GM18507 (cell line): ENCODE data around the gene DDX28.
A peak's percentile ranks its signal among the peaks of the same experiment; 100 is the strongest.

Experiments
- DNase-seq: peaks from one replicate; pipeline ENCODE4 v3.0.0; 2011; ENCODE audit warnings: low read depth; ENCODE audit not compliant: insufficient read length; ENCODE audit errors: extremely low spot score
- FAIRE-seq: peaks from 2 replicates; lab custom pipeline; 2011; peaks lifted over from hg19 to GRCh38; lab: Jason Lieb, UNC

Gene DDX28, protein sequence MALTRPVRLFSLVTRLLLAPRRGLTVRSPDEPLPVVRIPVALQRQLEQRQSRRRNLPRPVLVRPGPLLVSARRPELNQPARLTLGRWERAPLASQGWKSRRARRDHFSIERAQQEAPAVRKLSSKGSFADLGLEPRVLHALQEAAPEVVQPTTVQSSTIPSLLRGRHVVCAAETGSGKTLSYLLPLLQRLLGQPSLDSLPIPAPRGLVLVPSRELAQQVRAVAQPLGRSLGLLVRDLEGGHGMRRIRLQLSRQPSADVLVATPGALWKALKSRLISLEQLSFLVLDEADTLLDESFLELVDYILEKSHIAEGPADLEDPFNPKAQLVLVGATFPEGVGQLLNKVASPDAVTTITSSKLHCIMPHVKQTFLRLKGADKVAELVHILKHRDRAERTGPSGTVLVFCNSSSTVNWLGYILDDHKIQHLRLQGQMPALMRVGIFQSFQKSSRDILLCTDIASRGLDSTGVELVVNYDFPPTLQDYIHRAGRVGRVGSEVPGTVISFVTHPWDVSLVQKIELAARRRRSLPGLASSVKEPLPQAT

GRCh38 chr16:68022728-68023537 is at the start of gene DDX28, which contains the start of gene DUS2:
Gene DDX28, minus strand, starts transcription at chr16:68023232. Its CDS starts 30 bp downstream, at chr16:68023202.
Gene DUS2, plus strand, starts transcription at chr16:68023284. Its CDS starts 14,740 bp downstream, at chr16:68038024.
- FAIRE-seq: peak; percentile 70
- peak; percentile 82 for DNase-seq

DNA sequence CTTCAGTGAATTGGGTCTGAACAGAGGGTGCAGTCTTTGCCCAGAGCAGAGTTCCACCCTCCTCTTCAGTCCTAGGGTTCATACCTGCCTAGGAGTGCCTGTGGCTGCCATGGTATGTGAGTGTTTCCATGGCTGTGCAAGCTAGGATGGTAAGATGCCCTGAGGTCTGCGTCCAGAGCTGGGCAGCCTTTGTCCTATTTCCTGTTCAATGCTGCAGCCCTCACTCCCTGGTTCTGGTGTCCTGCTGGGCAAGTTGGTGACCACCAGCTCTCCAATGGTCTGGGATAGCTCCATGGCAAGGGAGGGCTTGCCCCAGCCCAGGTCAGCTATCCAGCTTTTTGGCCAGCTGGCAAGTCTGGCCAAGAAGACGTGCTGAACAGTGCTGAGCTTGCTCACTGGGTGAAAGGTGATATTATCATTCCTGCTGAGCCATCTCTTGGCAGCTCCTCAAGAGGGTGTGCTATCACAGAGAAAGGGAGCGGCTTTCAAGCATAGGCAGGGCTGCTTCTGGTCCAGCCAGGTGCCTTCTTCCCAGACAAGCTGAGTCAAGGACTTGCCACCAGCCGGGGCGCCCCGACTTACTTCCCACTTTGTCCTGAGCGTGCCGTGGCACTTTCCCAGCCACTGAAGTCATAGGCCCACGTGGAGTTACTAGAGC is 49.1 kb upstream of the DDX28 start:
- no peak for FAIRE-seq
- no peak for DNase-seq

- FAIRE-seq (no peak), DNase-seq (no peak)
Observed at GRCh38 chr16:68071518-68071901, 48.5 kb upstream of the DDX28 start.

- peak; percentile 95 for FAIRE-seq
Observed at GRCh38 chr16:68070806-68071517, 47.9 kb upstream of the DDX28 start.

DNA sequence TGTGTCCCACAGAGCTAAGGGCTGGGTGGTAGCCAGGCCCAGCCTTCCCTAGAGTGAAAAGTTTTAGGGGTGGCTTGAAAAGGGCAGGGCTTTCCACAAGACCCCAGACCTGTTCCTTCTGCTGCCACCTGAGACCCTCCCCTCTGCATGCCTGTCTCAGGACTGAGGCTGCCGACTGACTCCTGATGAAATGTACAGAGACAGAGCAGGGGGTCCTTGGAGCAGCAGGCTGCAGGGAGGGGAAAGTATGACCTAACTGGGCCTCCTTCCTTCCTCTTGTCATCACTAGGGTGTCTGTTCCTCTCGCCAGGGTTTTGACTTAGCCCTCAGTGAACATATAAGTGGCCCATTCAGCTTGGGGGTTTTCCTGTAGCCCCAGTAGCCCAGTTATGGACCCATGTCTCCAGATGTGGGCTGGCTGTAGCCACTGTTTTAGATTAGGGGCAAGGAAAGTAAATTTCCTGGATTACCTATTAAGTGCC is 47.3 kb upstream of the DDX28 start:
- FAIRE-seq (no peak), DNase-seq (no peak)

More at GRCh38 chr16:68070806-68071517, 47.9 kb upstream of the DDX28 start:
- DNase-seq: peak; percentile 17

GRCh38 chr16:68069511-68070248 is 46.6 kb upstream of the DDX28 start:
- DNase-seq: no peak

GRCh38 chr16:68068926-68069325 is 45.9 kb upstream of the DDX28 start:
- FAIRE-seq (no peak), DNase-seq (no peak)

More at GRCh38 chr16:68069511-68070248, 46.6 kb upstream of the DDX28 start:
- FAIRE-seq: no peak

DNA sequence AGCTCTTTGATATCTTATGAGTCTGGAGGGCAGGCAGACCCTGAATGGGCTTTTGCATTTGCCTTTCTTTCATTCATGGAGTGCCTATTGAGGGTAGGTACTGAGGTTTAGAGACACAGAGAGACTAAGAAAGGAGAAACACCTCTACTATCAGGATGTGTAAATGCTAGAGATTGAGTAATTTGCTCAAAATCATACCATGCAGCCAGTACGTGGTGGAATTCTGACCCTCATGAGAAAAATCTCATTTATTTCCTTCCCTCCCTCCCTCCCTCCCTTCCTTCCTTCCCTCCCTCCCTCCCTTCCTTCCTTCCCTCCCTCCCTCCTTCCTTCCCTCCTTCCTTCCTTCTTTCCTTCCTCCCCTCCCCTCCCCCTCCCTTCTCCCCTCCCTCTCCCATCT is 43.7 kb upstream of the DDX28 start:
- DNase-seq (no peak), FAIRE-seq (no peak)

DNA sequence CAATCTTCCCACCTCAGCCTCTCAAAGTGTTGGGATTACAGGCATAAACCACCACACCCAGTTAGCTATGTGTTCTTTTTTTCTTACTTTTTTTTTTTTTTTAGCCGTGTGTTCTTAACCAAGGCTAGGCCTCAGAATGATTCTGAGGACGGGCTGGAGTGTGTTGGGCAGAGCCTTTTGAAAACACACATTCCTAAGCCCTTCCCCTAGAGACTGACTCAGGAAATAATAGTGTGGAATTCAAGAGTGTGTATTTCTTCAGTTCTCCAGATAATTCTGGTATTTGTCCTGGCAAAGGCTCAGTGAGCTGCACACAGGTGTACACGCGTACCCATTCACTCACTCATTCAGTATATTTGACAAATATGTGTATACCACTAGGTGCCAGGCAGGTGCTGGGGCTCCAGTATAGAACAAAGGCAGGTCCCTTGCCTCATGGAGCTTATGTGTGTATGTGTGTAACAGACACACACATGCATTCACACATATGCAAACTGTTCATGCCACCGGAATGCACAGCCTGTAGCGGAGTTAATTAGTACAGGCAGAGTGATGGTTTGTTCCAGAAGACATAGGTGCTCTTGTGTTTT is 42.8 kb upstream of the DDX28 start:
- no peak for DNase-seq
- FAIRE-seq: no peak

- FAIRE-seq (peak; percentile 73), DNase-seq (no peak)
Observed at GRCh38 chr16:68064791-68065365, 41.8 kb upstream of the DDX28 start.

DNA sequence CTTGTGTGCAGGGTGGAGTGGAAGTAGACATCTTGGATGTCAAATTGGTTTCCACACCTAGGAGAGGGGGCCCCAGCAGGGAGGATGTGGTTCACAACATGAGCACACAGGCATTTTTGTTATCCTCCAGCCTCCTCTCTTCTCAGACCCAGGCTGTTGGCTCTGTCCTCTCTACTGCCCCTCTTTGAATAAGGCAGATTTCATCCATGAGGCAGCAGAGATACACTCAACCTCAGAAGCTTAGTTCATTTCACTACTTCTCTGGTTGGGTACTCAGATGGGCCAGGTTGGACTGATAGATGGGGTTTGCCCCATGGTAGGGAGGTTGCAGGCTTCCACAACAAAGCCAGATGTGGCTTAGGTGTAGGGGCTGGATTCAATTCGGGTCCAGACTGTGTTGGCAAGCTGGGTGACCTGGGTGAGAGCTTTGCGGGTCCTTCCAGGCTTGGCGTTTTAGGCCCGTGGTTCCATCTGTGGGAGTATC is 39.9 kb upstream of the DDX28 start:
- FAIRE-seq: no peak
- DNase-seq: no peak

- FAIRE-seq (no peak), DNase-seq (no peak)
Observed at GRCh38 chr16:68061396-68061795, 38.4 kb upstream of the DDX28 start.

GRCh38 chr16:68059804-68060203 is 36.8 kb upstream of the DDX28 start:
- no peak for DNase-seq
- no peak for FAIRE-seq

DNA sequence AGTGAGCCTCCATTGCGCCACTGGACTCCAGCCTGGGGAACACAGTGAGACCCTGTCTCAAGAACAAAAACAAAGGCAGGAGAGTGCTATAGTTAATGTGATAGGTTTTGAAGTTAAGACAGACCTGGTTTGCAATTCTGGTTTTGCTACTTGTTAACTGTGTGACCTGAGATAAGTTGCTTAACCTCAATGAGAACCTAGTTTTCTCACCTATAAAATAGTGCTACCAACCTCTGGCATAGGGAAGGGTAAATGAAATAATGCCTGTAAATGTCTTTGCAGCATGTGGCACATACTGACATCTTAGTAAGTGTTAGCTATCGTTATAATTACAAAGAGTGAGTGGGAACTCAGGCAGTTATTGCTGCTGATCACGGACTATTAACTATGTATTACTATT is 32.4 kb upstream of the DDX28 start:
- FAIRE-seq (no peak), DNase-seq (no peak)

- DNase-seq (no peak), FAIRE-seq (no peak)
Observed at GRCh38 chr16:68049449-68049848, 26.4 kb upstream of the DDX28 start.

DNA sequence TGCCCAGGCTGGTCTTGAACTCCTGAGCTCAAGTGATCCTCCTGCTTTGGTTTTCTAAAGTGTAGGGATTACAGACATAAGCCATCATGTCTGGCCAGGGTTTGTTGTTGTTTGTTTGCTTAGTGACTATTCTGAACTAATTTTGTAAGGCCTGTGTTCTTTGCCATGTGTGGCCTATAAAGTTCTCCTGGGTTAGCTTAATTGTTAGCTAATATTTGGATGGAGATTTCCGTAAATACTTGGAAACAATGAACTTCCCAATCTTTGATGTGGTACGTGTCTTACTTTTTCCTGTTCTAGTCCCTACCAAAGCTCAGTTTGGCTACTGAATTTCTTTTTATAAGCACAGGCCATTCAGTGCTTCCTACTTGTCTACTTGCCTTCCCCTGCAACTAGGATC is 25.0 kb upstream of the DDX28 start:
- DNase-seq (no peak), FAIRE-seq (no peak)

DNA sequence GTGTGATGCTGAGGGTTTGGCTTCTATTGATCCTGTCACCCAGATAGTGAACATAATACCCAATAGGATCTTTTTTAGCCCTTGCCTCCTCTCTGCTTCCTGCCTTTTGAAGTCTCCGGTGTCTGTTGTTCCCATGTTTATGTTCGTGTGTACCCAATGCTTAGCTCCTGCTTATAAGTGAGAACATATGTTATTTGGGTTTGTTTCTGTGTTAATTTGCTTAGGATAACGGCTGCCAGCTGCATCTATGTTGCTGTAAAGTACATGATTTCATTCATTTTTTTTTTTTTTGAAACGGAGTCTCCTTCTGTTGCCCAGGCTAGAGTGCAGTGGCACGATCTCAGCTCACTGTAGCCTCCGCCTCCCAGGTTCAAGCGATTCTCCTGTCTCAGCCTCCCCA is 23.1 kb upstream of the DDX28 start:
- no peak for FAIRE-seq

DNA sequence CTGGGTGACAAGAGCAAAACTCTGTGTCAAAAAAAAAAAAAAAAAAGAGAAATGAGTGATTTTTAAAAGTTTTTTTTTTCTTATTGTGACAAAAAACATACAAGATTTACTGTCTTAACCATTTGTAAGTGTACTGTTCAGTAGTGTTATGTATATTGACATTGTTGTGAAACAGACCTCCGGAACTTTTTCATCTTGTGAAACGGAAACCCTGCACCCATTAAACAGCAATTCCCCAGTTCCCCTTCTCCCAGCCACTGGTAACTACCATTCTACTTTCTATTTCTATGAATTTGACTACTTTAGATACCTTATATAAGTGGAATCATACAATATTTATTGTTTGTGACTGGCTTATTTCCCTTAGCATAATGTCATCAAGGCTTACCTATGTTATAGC is 18.8 kb upstream of the DDX28 start:
- DNase-seq (no peak), FAIRE-seq (no peak)

More for the DNA sequence above, 23.1 kb upstream of the DDX28 start:
- DNase-seq: no peak
